ENCODE results near the gene CDC42SE1. TPM values are rescaled to one million over a fixed set of nuclear protein-coding genes. Genes with fewer than 3 reads are reported as not detected.

CDC42SE1 gene
- total RNA-seq, 1 donor from 2014 or later: 69.9 TPM

GRCh38 chr1:151011154-151011850, 48.1 kb downstream of the CDC42SE1 start:
- Mint-ChIP-seq H3K9me3 (ENCODE audit: unreplicated experiment) (no peaks in the 10 kb centered on the region), H3K27me3 (ENCODE audit: unreplicated experiment) (no peaks in the 10 kb centered on the region), H3K36me3 (ENCODE audit: unreplicated experiment) (no peaks in the 10 kb centered on the region), H3K4me1 (ENCODE audit: unreplicated experiment) (peaks cover 39% of the 10 kb centered on the region), H3K27ac (ENCODE audit: unreplicated experiment) (no peak overlapping the region), H3K4me3 (ENCODE audit: unreplicated experiment) (no peak overlapping the region)
- no peak for DNase-seq (ENCODE audit: extremely low spot score, unreplicated experiment)
- no peak for TF ChIP-seq CTCF (IDR thresholded peaks at IDR 0.05)

GRCh38 chr1:151010346-151010726, 49.1 kb downstream of the CDC42SE1 start:
- no peak for DNase-seq (ENCODE audit: extremely low spot score, unreplicated experiment)
- Mint-ChIP-seq H3K9me3 (ENCODE audit: unreplicated experiment) (no peaks in the 10 kb centered on the region), H3K36me3 (ENCODE audit: unreplicated experiment) (no peaks in the 10 kb centered on the region), H3K4me1 (ENCODE audit: unreplicated experiment) (peaks cover 48% of the 10 kb centered on the region), H3K27ac (ENCODE audit: unreplicated experiment) (no peak overlapping the region), H3K4me3 (ENCODE audit: unreplicated experiment) (no peak overlapping the region), H3K27me3 (ENCODE audit: unreplicated experiment) (no peaks in the 10 kb centered on the region)
- TF ChIP-seq CTCF (IDR thresholded peaks at IDR 0.05): no peak

GRCh38 chr1:151009674-151010345, 49.6 kb downstream of the CDC42SE1 start:
- H3K4me3 Mint-ChIP-seq (ENCODE audit: unreplicated experiment): peak overlapping the region; percentile 99
- no peaks in the 10 kb centered on the region for H3K9me3 Mint-ChIP-seq (ENCODE audit: unreplicated experiment)
- no peak overlapping the region for H3K27ac Mint-ChIP-seq (ENCODE audit: unreplicated experiment)
- H3K27me3 Mint-ChIP-seq (ENCODE audit: unreplicated experiment): no peaks in the 10 kb centered on the region
- TF ChIP-seq CTCF (IDR thresholded peaks at IDR 0.05): no peak
- no peak for DNase-seq (ENCODE audit: extremely low spot score, unreplicated experiment)
- H3K36me3 Mint-ChIP-seq (ENCODE audit: unreplicated experiment): no peaks in the 10 kb centered on the region
- peaks cover 51% of the 10 kb centered on the region for H3K4me1 Mint-ChIP-seq (ENCODE audit: unreplicated experiment)

- Mint-ChIP-seq H3K4me3 (ENCODE audit: unreplicated experiment) (peak overlapping the region; percentile 99), H3K27ac (ENCODE audit: unreplicated experiment) (peak overlapping the region; percentile 99), H3K27me3 (ENCODE audit: unreplicated experiment) (no peaks in the 10 kb centered on the region), H3K36me3 (ENCODE audit: unreplicated experiment) (no peaks in the 10 kb centered on the region), H3K9me3 (ENCODE audit: unreplicated experiment) (no peaks in the 10 kb centered on the region), H3K4me1 (ENCODE audit: unreplicated experiment) (peaks cover 56% of the 10 kb centered on the region)
- DNase-seq (ENCODE audit: extremely low spot score, unreplicated experiment): no peak
- no peak for TF ChIP-seq CTCF (IDR thresholded peaks at IDR 0.05)
Measured at GRCh38 chr1:151009206-151009587, 50.2 kb downstream of the CDC42SE1 start.

Data from osteocyte (in vitro differentiated cells).